Measurements from ENCODE around the gene FIGN. TPM values are rescaled to one million over a fixed set of nuclear protein-coding genes. Genes with fewer than 3 reads are reported as not detected.

The FIGN gene
- total RNA-seq, 1 experiment from 2014 or later = not detected

DNA sequence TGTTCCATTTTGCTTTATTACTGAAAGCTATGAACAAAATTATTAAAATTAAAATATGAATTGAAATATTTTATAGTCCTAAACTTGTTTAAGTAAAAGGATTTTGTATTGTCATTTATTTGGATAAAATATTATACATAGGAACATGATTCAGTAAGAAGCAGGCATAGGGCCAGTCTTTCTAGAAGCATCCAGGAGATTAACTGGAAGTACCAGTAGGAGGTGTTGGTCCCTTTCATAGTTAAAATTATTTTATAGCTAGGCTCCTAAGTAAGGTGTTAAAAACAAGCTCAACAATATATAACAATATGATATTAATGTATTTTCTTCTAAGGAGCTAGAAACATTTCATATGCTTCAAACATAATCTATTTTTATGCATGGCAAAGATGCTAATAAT, 43.7 kb downstream of the FIGN start:
- DNase-seq = no peak
- no peaks in the 10 kb centered on the region for H3K27me3 Mint-ChIP-seq (ENCODE audit: insufficient read depth, unreplicated experiment)
- Histone ChIP-seq H3K4me3 (ENCODE audit: low read depth, low read length) (no peak overlapping the region), H3K4me1 (no peaks in the 10 kb centered on the region), H3K9me3 (no peaks in the 10 kb centered on the region), H3K36me3 (ENCODE audit: control insufficient read depth, insufficient read depth, low read length) (no peaks in the 10 kb centered on the region), H3K27me3 (replicated peaks; ENCODE audit: control insufficient read depth, insufficient read depth, low read length) (no peaks in the 10 kb centered on the region)
- ChIA-PET CTCF (no interaction called here), POLR2A (no interaction called here)
- no TSS peak for BruUV-seq (replicated peaks)
- no peaks in the 10 kb centered on the region for H3K36me3 Mint-ChIP-seq (ENCODE audit: insufficient read depth, unreplicated experiment)
- no peak overlapping the region for H3K27ac Mint-ChIP-seq (ENCODE audit: unreplicated experiment)
- H3K4me3 Mint-ChIP-seq (ENCODE audit: unreplicated experiment) = no peak overlapping the region
- intact Hi-C loops (cut with micrococcal nuclease; ENCODE audit: unreplicated experiment) = no loop called here
- no peak for TF ChIP-seq CTCF (IDR thresholded peaks at IDR 0.05; ENCODE audit: insufficient read depth in 1 of 2, low read depth in 1 of 2, low read length in 1 of 2, severe bottlenecking in 1 of 2, unreplicated experiment in 1 of 2)
- H3K9me3 Mint-ChIP-seq (ENCODE audit: unreplicated experiment) = no peaks in the 10 kb centered on the region
- H3K4me1 Mint-ChIP-seq (ENCODE audit: low read depth, unreplicated experiment) = no peaks in the 10 kb centered on the region

DNA sequence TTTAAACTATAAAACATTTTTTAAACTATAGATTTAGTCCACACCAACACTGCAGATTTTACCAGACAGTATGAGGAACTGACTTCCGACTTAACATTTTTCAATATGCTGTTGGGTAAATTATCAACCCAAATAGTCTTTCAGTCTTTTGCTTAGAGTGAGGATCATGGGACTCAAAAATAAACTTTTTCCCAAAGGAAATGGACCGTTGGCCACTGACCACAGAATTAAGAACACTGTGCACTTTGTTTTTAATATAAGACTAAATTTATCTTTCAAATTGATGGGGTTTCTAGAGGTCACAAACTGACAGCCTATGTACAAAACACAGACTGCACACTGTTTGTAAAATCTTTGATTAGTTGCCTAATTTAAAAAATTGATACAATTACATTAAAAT, 44.9 kb downstream of the FIGN start:
- no peaks in the 10 kb centered on the region for H3K36me3 Mint-ChIP-seq (ENCODE audit: insufficient read depth, unreplicated experiment)
- intact Hi-C loops (cut with micrococcal nuclease; ENCODE audit: unreplicated experiment) = no loop called here
- no peaks in the 10 kb centered on the region for H3K27me3 Mint-ChIP-seq (ENCODE audit: insufficient read depth, unreplicated experiment)
- ChIA-PET POLR2A (no interaction called here), CTCF (no interaction called here)
- no peak overlapping the region for H3K4me3 Mint-ChIP-seq (ENCODE audit: unreplicated experiment)
- H3K36me3 ChIP-seq (ENCODE audit: control insufficient read depth, insufficient read depth, low read length) = no peaks in the 10 kb centered on the region
- H3K4me1 Mint-ChIP-seq (ENCODE audit: low read depth, unreplicated experiment) = no peaks in the 10 kb centered on the region
- H3K9me3 ChIP-seq = no peaks in the 10 kb centered on the region
- no peak overlapping the region for H3K27ac Mint-ChIP-seq (ENCODE audit: unreplicated experiment)
- no peaks in the 10 kb centered on the region for H3K9me3 Mint-ChIP-seq (ENCODE audit: unreplicated experiment)
- DNase-seq = no peak
- H3K4me3 ChIP-seq (ENCODE audit: low read depth, low read length) = no peak overlapping the region
- H3K4me1 ChIP-seq = no peaks in the 10 kb centered on the region
- no peaks in the 10 kb centered on the region for H3K27me3 ChIP-seq (replicated peaks; ENCODE audit: control insufficient read depth, insufficient read depth, low read length)
- TF ChIP-seq CTCF (IDR thresholded peaks at IDR 0.05; ENCODE audit: insufficient read depth in 1 of 2, low read depth in 1 of 2, low read length in 1 of 2, severe bottlenecking in 1 of 2, unreplicated experiment in 1 of 2) = no peak
- no TSS peak for BruUV-seq (replicated peaks)

GRCh38 chr2:163687217-163687616, 48.6 kb downstream of the FIGN start:
- no peaks in the 10 kb centered on the region for H3K9me3 Mint-ChIP-seq (ENCODE audit: unreplicated experiment)

More at GRCh38 chr2:163687217-163687616, 48.6 kb downstream of the FIGN start:
- no peak overlapping the region for H3K4me3 Mint-ChIP-seq (ENCODE audit: unreplicated experiment)
- no TSS peak for BruUV-seq (replicated peaks)
- DNase-seq = no peak
- no peaks in the 10 kb centered on the region for H3K36me3 Mint-ChIP-seq (ENCODE audit: insufficient read depth, unreplicated experiment)
- TF ChIP-seq CTCF (IDR thresholded peaks at IDR 0.05; ENCODE audit: insufficient read depth in 1 of 2, low read depth in 1 of 2, low read length in 1 of 2, severe bottlenecking in 1 of 2, unreplicated experiment in 1 of 2) = no peak
- H3K4me3 ChIP-seq (ENCODE audit: low read depth, low read length) = no peak overlapping the region
- H3K4me1 Mint-ChIP-seq (ENCODE audit: low read depth, unreplicated experiment) = no peaks in the 10 kb centered on the region
- ChIA-PET CTCF (no interaction called here), POLR2A (no interaction called here)
- H3K27ac Mint-ChIP-seq (ENCODE audit: unreplicated experiment) = no peak overlapping the region
- intact Hi-C loops (cut with micrococcal nuclease; ENCODE audit: unreplicated experiment) = no loop called here
- peaks cover 8% of the 10 kb centered on the region; the same call in 1 of the 2 replicates for H3K4me1 ChIP-seq
- H3K27me3 ChIP-seq (replicated peaks; ENCODE audit: control insufficient read depth, insufficient read depth, low read length) = no peaks in the 10 kb centered on the region
- no peaks in the 10 kb centered on the region for H3K9me3 ChIP-seq
- no peaks in the 10 kb centered on the region for H3K36me3 ChIP-seq (ENCODE audit: control insufficient read depth, insufficient read depth, low read length)
- H3K27me3 Mint-ChIP-seq (ENCODE audit: insufficient read depth, unreplicated experiment) = no peaks in the 10 kb centered on the region
